Subcutaneous adipose tissue (tissue), 4 donors: ENCODE measurements around the gene SUN1. TPM values are rescaled to one million over a fixed set of nuclear protein-coding genes. Genes with fewer than 3 reads are reported as not detected.

Experiments used
- total RNA-seq, 4 donors: library from RNA; depleted of rRNA; stranded (reverse); fragments of >200 nt; gene quantifications; one replicate each; pipeline ENCODE4 v1.1.0, GENCODE V29; 2016
- TF ChIP-seq, protein P1 (sequence below): fragments of 450-650 bp; IDR thresholded peaks from one replicate; pipeline ENCODE4 v1.5.1; 2016; ENCODE audit warnings: low read depth, mild to moderate bottlenecking, control low read depth, antibody characterized with exemption, moderate library complexity

SUN1 gene
- total RNA-seq, 4 donors from 2014 or later = 103 to 239 (median 166) TPM

DNA sequence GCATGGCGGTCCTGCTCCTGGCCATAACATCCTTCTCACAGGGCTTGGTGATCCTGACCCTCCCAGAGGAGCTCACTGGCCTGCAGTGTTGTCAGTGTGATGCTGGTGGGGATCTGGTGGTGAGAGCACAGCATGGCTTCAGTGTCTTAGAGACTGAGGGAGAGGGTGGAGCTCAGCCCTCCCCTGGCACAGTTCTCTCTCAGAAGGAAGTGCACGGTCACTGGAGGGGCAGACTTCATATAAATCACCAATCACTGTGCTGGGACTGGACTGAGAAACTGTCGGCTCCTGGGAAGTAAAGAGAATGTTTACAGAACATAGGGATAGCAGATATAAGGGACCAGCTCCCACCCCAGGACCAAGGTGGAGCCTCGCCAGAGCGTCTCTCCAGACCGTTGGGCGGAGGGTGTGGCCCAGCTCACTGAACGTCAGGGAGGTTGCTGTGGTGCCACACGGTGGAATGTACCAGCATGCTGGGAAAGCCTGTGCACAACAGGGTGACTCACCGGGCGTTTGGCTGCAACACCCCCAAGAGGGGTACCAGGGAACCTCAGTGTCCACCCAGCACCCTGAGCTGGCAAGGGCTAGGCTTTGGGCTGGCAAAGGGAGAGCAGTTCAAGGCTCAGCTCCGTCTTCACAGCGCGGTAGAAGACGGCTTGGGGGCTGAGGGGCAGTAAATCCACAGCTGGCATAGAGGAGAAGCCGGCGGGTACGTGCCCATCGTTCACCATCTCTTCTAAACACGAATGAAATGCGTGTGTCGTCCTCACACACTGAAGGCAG is 35.3 kb downstream of the SUN1 start:
- TF ChIP-seq, protein P1, sequence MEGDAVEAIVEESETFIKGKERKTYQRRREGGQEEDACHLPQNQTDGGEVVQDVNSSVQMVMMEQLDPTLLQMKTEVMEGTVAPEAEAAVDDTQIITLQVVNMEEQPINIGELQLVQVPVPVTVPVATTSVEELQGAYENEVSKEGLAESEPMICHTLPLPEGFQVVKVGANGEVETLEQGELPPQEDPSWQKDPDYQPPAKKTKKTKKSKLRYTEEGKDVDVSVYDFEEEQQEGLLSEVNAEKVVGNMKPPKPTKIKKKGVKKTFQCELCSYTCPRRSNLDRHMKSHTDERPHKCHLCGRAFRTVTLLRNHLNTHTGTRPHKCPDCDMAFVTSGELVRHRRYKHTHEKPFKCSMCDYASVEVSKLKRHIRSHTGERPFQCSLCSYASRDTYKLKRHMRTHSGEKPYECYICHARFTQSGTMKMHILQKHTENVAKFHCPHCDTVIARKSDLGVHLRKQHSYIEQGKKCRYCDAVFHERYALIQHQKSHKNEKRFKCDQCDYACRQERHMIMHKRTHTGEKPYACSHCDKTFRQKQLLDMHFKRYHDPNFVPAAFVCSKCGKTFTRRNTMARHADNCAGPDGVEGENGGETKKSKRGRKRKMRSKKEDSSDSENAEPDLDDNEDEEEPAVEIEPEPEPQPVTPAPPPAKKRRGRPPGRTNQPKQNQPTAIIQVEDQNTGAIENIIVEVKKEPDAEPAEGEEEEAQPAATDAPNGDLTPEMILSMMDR = no peak

DNA sequence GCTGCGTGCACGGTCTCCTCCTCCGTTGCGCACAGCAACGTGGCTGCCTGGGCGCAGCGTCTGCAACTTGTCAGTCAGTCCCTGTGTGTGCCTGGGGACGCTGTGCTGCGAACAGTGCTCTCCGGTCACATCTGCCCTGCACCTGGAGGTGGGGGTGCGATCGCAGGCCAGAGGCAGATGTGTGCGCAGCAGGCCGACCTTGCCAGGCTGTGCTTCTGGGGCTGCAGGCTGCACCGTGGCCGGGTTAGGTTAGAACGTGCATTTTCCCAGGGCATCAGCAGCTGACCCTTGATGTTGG is 35.9 kb downstream of the SUN1 start:
- TF ChIP-seq, protein P1 = no peak

DNA sequence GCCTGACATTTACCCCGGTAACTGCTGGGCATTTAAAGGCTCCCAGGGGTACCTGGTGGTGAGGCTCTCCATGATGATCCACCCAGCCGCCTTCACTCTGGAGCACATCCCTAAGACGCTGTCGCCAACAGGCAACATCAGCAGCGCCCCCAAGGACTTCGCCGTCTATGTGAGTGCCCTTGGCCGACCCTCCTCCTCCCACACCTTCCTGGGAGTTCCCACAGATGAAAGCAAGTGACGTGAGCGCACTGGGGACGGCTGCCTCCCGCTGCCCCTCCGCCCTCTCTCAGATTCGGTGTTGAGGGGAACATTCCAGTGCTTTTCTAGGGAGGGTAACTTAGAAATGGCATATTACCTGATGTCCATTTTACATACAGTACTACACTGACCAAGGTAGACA is 37.1 kb downstream of the SUN1 start:
- TF ChIP-seq, protein P1 = no peak

DNA sequence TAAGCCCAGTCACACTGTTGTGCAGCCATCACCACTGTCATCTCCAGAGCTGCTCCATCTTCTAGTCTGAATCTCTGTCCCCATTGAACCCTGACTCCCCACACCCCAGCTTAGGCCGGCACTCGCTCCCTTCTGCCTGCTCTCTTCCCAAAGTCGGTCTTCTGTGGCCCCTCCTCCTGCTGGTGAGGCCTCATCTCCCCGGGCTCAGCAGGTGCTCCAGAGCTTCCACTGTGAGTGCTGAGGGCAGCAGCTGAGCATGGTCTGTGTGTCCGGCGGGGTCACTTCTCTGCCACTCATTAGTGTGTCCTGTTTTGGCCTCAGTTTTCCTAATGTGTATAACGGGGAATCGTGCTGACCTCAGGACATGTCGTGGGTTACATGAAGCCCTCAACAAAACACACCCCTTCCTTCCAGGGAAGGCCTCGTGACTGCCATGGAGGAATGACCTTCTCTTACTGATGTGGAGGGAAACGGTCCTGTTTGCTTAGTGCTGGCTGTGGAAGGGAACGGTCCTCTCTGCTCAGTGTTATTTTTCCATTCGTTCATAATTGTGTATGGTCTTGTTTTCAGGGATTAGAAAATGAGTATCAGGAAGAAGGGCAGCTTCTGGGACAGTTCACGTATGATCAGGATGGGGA is 39.7 kb downstream of the SUN1 start:
- TF ChIP-seq, protein P1 = no peak

DNA sequence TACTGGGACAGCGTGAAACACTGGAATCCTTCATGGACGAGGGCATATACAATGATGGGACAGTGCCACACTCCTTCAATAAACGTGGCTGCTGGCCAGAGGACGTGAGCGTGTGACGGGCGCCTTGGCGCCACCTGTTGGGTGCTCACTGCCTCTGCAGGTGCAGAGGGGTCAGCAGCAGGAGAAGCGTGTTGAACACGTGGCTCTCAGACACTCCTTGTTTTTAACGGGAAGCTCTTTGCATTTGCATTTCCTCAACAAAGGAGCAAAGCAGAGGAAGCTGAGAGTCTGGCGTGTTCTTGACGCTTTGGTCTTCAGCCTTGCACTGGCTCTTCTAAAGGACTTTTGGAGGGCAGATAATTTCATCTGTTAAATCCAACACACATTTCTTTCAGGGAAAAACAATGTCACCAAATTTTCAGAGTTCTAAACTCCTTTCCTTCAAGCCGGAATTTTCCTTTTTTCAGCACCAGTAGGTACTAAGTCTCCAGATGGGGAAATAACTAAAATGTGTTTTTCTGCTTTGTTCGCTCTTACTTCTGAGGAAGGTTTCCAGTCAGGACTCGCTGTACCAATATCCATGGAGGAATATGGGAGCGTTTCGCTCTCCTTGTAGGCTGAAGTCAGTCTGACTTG is 41.2 kb downstream of the SUN1 start:
- TF ChIP-seq, protein P1 = no peak

DNA sequence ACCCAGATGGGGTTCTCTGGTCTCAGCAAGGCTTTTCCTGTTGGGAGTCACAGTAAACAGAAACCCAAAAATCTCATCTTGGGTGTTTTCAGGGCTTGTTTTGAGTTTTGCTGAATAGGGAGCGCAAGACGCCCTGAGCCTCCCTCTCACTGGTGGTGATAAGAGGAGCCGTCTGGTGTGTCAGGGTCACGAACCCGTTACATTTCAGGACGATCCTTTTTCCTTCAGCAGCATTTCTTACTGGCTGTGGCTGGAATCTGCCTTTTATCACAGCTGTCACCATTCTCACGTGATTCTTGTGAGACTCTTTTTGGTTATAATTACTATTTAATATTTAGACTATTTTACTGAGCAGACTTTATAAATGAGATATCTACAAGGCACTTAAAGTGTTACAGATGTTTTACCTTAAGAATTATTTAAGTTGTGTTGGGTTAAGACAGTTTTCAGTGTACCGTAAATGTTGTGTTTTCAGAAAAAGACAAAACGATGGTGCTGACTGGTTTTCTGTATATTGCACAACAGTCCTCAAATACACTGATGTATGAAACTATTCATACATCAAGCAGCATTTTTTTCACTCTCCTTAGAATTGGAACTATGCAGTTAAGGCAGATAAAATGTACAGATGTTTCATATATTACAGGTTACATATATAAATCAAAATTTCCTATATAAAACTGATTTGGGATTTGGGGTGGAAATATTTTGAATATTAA is 41.9 kb downstream of the SUN1 start:
- TF ChIP-seq, protein P1 = no peak

DNA sequence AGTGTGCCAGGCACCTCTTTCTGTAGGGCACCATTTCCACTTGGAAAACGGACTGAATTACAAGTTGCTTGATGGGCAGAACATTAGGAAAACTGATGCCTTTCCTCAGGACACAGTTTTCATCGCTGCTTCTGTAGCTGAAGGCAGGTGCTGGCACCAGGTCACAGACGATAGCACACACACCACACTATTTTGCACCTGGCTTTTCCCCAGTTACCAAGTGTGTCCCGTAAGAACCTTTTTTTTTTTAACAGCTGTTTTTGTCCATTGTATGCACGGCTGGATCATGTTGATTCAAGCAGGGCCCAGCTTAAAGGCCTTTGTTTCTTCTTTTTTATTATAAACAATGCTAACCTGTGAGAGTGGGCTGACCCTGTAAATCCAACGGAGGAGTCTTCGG is 42.8 kb downstream of the SUN1 start:
- TF ChIP-seq, protein P1 = no peak
